Breast epithelium (tissue), 4 donors: Measurements from ENCODE around the gene ASB2. TPM values are rescaled to one million over a fixed set of nuclear protein-coding genes. Genes with fewer than 3 reads are reported as not detected.

Experiments
- DNase-seq, 2 donors: peaks; one replicate each; pipeline ENCODE4 v3.0.0-alpha.2; 2019; ENCODE audit warnings: low spot score in 2 of 2
- H3K27ac ChIP-seq, 2 donors: fragments of 200-600 bp; sonication (generic) in 1 of 2; one replicate each; pipeline ENCODE4 v1.5.1; 2016 to 2019; ENCODE audit warnings: mild to moderate bottlenecking in 1 of 2
- H3K27me3 ChIP-seq, 2 donors: fragments of 200-600 bp; sonication (generic) in 1 of 2; one replicate each; pipeline versions ENCODE4 v1.5.1 to v1.6.0; 2017 to 2019; ENCODE audit warnings: control low read depth in 1 of 2, mild to moderate bottlenecking in 1 of 2
- H3K36me3 ChIP-seq: fragments of 200-600 bp; one replicate; pipeline ENCODE4 v1.5.1; 2019
- H3K4me1 ChIP-seq, 2 donors: fragments of 200-600 bp; sonication (generic); one replicate each; pipeline ENCODE4 v1.5.1; 2016 to 2019; ENCODE audit warnings: control low read depth in 1 of 2
- H3K4me3 ChIP-seq, 3 donors: fragments of 200-600 bp; sonication (generic); 1 replicate in 2 of 3; 2 replicates in 1 of 3; pipeline ENCODE4 v1.5.1; 2016 to 2019; ENCODE audit warnings: mild to moderate bottlenecking in 3 of 3, moderate library complexity in 2 of 3
- H3K9me3 ChIP-seq, 2 donors: fragments of 200-600 bp; sonication (generic) in 1 of 2; one replicate each; pipeline ENCODE4 v1.5.1; 2016 to 2019; ENCODE audit warnings: control low read depth in 1 of 2
- POLR2A ChIP-seq: fragments of 450-650 bp; IDR thresholded peaks from one replicate; pipeline ENCODE4 v1.6.1; 2016; ENCODE audit warnings: antibody characterized with exemption, mild to moderate bottlenecking, moderate library complexity
- POLR2AphosphoS5 ChIP-seq, 3 donors: sonication (generic); formaldehyde crosslinking; IDR thresholded peaks; one replicate each; pipeline ENCODE4 v1.6.1; 2017; ENCODE audit warnings: antibody characterized with exemption in 3 of 3
- intact Hi-C: fragments of 100-400 bp; cut with DNase I; formaldehyde crosslinking; loops from one replicate; pipeline ENCODE4 v1.15.1; 2023; ENCODE audit warnings: low total_unique reads
- total RNA-seq, 3 donors: library from RNA; depleted of rRNA; stranded (reverse); fragments of >200 nt; gene quantifications; one replicate each; pipeline ENCODE4 v1.1.0, GENCODE V29; 2016
- TF ChIP-seq, protein P1 (sequence below), 3 donors: fragments of 450-650 bp; IDR thresholded peaks; one replicate each; pipeline ENCODE4 v1.5.1; 2016 to 2017; ENCODE audit warnings: antibody characterized with exemption in 3 of 3, mild to moderate bottlenecking in 3 of 3, moderate library complexity in 3 of 3

The ASB2 gene
- total RNA-seq, 3 donors from 2014 or later, result 1.3 to 2.0 TPM; not detected in 1

DNA sequence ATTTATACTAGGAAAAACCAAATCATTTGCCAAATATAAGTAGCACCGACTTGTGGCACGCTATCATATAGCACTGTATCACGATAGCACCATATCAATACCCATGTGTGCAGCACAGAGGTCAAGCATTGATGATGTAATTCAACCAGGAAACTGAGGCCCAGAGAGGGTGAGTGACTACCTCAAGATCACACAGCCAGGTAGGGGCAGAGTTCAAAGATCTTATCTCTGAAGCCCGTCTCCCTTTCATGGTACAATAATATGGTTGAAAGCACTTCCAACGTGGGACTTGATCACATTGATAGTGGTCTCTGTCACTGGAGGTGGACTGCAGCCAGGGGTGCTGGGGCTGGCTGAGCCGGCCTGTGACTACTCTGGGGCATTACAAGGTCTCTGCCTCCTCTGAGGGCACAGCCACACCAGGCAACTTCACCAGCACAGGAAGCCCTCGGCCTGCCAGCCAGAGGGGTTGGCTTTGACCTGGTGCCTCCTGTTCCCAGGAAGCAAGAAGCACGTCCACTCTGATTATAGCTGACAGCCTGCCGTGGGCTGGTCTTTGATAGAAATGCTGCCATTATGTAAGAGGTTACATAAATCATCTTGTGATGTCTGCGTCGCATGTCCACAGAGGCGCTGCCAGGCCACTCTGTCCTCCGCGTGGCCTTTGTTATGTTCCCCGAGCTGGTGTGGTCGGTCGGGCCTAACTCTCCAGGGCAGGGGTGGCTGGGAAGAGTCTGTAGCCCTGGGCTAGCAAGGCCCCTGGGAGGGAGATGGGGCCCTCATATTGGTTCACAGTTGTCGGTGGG, 55.2 kb downstream of the ASB2 start:
- intact Hi-C loops, result no loop called here
- no peaks in the 10 kb centered on the region for H3K27me3 ChIP-seq
- no peak overlapping the region for H3K4me3 ChIP-seq
- no peaks in the 10 kb centered on the region for H3K9me3 ChIP-seq
- H3K27ac ChIP-seq, result no peak overlapping the region
- H3K36me3 ChIP-seq, result no peaks in the 10 kb centered on the region
- no peaks in the 10 kb centered on the region for H3K4me1 ChIP-seq
- TF ChIP-seq POLR2A (no peak), POLR2AphosphoS5 (IDR thresholded peaks at IDR 0.05) (no peak)
- TF ChIP-seq, protein P1, sequence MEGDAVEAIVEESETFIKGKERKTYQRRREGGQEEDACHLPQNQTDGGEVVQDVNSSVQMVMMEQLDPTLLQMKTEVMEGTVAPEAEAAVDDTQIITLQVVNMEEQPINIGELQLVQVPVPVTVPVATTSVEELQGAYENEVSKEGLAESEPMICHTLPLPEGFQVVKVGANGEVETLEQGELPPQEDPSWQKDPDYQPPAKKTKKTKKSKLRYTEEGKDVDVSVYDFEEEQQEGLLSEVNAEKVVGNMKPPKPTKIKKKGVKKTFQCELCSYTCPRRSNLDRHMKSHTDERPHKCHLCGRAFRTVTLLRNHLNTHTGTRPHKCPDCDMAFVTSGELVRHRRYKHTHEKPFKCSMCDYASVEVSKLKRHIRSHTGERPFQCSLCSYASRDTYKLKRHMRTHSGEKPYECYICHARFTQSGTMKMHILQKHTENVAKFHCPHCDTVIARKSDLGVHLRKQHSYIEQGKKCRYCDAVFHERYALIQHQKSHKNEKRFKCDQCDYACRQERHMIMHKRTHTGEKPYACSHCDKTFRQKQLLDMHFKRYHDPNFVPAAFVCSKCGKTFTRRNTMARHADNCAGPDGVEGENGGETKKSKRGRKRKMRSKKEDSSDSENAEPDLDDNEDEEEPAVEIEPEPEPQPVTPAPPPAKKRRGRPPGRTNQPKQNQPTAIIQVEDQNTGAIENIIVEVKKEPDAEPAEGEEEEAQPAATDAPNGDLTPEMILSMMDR (IDR thresholded peaks at IDR 0.05), result no peak
- no peak for DNase-seq

DNA sequence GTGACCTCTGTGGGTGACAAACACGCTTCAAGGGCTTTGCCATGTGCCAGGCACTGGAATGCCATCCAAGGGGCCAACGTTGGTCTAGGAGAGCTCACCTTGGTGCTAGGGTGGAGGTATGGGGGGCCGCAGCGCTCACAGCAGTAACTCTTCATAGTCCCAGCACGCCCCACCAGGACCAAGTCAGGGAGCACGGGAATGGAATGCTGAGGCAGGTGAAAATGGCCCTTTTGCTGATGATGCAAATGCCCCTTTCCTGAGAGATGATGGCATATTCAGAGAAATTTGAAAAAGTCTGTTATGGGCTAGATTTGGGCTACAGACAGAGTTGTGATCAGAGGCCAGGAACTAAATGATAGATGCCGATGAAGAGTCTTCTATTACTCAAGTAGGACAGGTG, 59.2 kb downstream of the ASB2 start:
- no peaks in the 10 kb centered on the region for H3K9me3 ChIP-seq
- H3K36me3 ChIP-seq, result no peaks in the 10 kb centered on the region
- H3K27me3 ChIP-seq, result no peaks in the 10 kb centered on the region
- no peak for DNase-seq
- H3K4me3 ChIP-seq, result no peak overlapping the region
- no peak overlapping the region for H3K27ac ChIP-seq
- intact Hi-C loops, result no loop called here
- TF ChIP-seq, protein P1 (IDR thresholded peaks at IDR 0.05), result no peak
- TF ChIP-seq POLR2AphosphoS5 (IDR thresholded peaks at IDR 0.05) (no peak), POLR2A (no peak)
- H3K4me1 ChIP-seq, result no peaks in the 10 kb centered on the region

DNA sequence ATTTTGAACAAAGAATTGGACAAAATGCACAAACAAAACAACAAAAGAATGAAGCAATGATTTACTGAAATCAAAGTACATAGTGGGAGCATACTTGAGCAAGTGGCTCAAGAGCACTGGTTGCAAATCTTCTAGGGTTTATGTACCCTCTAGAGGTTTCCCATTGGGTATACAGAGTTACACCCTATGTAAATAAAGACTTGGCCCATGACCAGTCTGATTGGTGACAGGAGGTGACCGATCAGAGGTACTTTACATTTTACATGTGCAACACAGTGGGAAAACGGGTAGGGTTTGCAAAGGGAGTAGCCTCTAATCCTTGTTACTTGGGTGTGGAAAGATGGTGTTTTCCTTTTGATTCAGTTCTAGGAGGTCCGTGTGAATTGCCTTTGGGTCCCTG, 59.9 kb downstream of the ASB2 start:
- DNase-seq, result no peak
- H3K27ac ChIP-seq, result no peak overlapping the region
- H3K4me3 ChIP-seq, result no peak overlapping the region
- intact Hi-C loops, result no loop called here
- H3K36me3 ChIP-seq, result no peaks in the 10 kb centered on the region
- H3K9me3 ChIP-seq, result no peaks in the 10 kb centered on the region
- no peaks in the 10 kb centered on the region for H3K4me1 ChIP-seq
- no peaks in the 10 kb centered on the region for H3K27me3 ChIP-seq
- TF ChIP-seq, protein P1 (IDR thresholded peaks at IDR 0.05), result no peak
- TF ChIP-seq POLR2A, result no peak
- TF ChIP-seq POLR2AphosphoS5 (IDR thresholded peaks at IDR 0.05), result no peak

GRCh38 chr14:93915800-93916199, 60.6 kb downstream of the ASB2 start:
- H3K36me3 ChIP-seq, result no peaks in the 10 kb centered on the region
- no peaks in the 10 kb centered on the region for H3K27me3 ChIP-seq
- DNase-seq, result no peak
- intact Hi-C loops, result no loop called here
- no peaks in the 10 kb centered on the region for H3K9me3 ChIP-seq
- H3K4me3 ChIP-seq, result no peak overlapping the region
- no peak overlapping the region for H3K27ac ChIP-seq
- TF ChIP-seq POLR2AphosphoS5 (IDR thresholded peaks at IDR 0.05) (no peak), POLR2A (no peak)
- TF ChIP-seq, protein P1 (IDR thresholded peaks at IDR 0.05), result no peak
- H3K4me1 ChIP-seq, result no peaks in the 10 kb centered on the region

GRCh38 chr14:93915070-93915705, 61.2 kb downstream of the ASB2 start:
- DNase-seq, result no peak
- intact Hi-C loops, result no loop called here

More at GRCh38 chr14:93915070-93915705, 61.2 kb downstream of the ASB2 start:
- Histone ChIP-seq H3K36me3 (no peaks in the 10 kb centered on the region), H3K4me1 (no peaks in the 10 kb centered on the region), H3K9me3 (no peaks in the 10 kb centered on the region), H3K27ac (no peak overlapping the region), H3K4me3 (no peak overlapping the region), H3K27me3 (no peaks in the 10 kb centered on the region)
- TF ChIP-seq, protein P1 (IDR thresholded peaks at IDR 0.05), result no peak
- TF ChIP-seq POLR2AphosphoS5 (IDR thresholded peaks at IDR 0.05), result no peak
- TF ChIP-seq POLR2A, result no peak
